GM12891 (cell line): ENCODE measurements around the gene INO80.

Experiments
- POLR2A ChIP-seq: IDR thresholded peaks from 2 replicates; pipeline ENCODE4 v1.6.1; 2011; ENCODE audit warnings: low read depth, low read length, control low read depth
- POLR2AphosphoS5 ChIP-seq: IDR thresholded peaks from 2 replicates; pipeline ENCODE4 v1.6.1; 2011; ENCODE audit warnings: low read depth, low read length, control low read depth
- POU2F2 ChIP-seq: IDR thresholded peaks from 2 replicates; pipeline ENCODE4 v1.6.1; 2011; ENCODE audit warnings: low read depth, mild to moderate bottlenecking, control low read depth, low read length, moderate library complexity
- SPI1 ChIP-seq: IDR thresholded peaks from 2 replicates; pipeline ENCODE4 v1.6.1; 2011; ENCODE audit warnings: low read depth, low read length, control low read depth
- TAF1 ChIP-seq: IDR thresholded peaks from 2 replicates; pipeline ENCODE4 v1.6.1; 2011; ENCODE audit warnings: low read depth, low read length, control low read depth

GRCh38 chr15:40981186-40981585 lies 134.9 kb downstream of the INO80 start:
- no peak for TF ChIP-seq POLR2AphosphoS5
- no peak for TF ChIP-seq POLR2A
- no peak for TF ChIP-seq SPI1
- no peak for TF ChIP-seq TAF1
- TF ChIP-seq POU2F2: no peak
